HG03045 (cell line): Measurements from ENCODE around the gene RFC2.

ENCODE experiments used
- ATAC-seq: cut with Tn5 transposase; IDR thresholded peaks from one replicate; pipeline ENCODE4 v1.9.1; 2021; ENCODE audit warnings: mild to moderate bottlenecking, moderate library complexity; ENCODE audit not compliant: unreplicated experiment

The RFC2 gene

DNA sequence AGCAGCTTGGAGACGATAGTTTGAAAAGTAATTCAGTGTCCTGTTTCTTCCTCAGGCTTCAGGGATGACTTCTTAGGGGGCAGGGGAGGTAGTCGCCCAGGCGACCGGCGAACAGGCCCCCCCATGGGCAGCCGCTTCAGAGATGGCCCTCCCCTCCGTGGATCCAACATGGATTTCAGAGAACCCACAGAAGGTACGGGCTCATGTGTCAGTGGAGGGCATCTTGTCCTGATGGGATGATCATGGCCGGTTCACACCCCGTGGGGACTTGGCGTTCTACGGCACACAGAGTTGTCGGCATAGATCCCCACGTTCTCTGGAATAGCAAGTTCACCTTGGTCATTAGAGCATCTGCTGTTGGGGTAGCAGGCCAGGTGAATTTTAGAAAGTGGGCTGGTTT is 59.5 kb downstream of the RFC2 start:
- ATAC-seq: no peak

DNA sequence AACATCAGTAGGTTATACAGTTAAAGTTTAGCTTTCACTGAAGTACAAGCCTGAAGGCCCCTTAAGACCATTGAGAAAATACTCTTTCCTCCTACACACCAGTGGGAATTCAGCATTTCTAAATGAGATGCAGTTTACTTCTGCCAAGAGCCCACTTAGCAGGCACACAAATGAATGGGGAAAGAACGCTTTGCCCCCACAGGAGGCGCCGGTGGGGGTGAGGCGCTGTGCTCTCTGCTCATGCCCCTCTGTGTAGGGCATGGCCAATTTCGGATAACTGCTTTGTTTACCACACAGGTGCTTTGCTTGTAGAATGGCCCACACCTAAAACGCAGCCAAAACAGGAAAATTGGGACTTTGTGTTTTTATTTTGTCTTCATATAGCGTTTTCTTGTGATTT is 60.3 kb downstream of the RFC2 start:
- ATAC-seq: no peak

DNA sequence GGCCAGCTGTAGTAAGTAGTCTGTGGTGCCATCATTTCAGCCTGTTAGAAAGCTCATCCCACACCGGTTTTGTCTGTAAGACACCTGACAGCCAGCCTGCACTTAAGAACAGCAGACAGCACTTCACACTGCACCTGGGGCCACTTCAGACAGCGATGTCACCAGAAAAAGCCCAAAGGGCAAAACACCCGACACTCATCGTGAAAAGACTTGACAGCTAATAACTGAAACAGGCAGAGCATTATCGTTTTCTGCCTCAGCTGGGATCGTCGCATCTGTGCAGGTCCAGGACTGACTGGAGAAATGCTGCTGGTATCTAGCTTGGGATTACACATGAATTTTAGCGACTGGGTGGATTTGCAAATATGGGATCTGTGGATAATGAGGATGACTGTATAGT is 61.1 kb downstream of the RFC2 start:
- no peak for ATAC-seq

DNA sequence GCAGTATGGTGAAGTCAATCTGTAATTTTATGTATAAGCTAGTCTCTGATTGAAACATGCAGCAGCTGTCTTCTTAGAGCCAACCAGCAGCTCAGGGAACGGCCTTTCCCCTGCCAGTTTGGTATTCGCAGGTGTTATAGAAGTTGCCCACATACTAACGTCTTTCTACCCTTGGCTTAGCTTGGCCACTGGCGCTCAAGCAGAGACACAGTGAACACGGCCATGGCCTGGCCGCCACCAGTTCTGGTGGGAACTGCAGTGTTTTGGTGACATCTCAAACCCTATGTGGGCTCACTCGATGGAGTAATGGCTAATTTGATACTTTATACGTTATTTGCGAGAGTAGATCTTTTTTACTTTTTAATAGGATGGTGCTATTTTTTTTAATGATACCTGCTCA is 63.0 kb downstream of the RFC2 start:
- no peak for ATAC-seq

DNA sequence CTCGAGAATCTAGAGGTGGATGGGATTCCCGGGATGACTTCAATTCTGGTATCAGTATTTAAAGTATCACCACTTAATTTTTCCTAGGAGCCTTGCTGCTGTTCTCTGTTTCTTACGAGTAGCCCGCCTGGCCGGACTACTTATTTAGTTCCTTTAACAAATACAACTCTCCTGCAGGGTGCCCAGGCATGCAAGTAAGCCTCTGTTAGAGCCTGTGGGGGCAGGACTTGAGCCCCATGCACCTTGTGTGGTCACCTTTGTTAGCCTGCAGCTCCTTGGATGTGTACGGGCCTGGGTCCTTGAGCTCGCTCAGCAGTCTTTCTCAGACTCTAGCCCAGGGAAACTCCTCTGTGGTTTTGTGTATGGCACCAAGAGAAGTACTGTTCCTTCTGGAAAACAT is 63.9 kb downstream of the RFC2 start:
- ATAC-seq: no peak

DNA sequence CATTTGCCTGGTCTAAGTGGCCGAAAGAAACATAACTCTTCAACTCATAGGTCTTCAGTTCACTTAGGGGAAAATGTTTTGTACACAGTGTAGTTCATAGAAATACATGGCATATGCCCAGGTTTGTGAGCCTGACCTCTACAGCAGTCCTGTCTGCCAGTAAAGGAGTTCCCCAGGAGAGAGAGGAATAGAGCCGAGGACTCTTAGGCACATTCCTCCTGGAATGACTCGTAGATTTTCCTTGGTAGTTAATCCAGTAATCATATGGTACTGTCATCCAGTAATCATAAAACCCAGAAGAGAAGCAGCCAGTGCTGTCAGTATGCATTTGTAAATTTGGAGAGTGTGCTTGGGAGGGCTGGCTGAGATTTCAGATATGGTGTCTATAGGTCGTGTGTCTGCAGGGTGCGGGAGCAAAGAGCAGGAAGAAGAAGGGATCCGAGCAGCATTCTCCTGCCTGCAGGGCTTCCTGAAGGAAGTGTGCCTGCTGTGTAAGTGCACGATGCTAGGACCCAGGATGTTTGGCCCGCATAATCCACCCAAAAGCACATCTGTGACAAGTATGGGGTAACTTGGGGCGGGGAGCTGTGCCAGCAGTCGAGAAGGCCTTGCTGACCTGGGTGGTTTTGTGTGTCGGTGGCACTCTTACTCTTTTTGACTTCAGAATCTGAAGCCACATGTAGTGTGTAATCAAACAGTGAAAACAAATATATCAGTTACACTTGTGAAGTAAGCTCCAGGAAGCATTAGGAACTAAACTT is 66.1 kb downstream of the RFC2 start:
- ATAC-seq: no peak

DNA sequence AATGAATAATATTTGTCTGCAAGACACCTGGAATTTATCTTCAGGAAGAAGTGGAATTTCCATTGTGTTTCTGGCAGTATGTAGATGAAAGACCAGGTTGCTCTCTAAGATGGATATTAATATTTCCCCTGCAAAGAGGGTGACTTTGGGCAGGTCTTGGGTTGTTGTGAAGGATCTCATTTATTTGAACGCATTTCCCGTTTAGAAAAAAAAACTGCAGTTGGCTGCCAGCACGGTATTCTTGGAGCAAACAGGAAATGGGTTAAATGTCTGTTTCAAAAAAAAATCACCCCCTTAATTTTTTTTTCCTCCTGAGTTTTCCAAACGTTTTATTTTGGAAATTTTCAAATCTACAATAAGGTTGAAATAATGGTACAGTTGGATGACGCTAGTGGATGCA is 68.6 kb downstream of the RFC2 start:
- no peak for ATAC-seq

DNA sequence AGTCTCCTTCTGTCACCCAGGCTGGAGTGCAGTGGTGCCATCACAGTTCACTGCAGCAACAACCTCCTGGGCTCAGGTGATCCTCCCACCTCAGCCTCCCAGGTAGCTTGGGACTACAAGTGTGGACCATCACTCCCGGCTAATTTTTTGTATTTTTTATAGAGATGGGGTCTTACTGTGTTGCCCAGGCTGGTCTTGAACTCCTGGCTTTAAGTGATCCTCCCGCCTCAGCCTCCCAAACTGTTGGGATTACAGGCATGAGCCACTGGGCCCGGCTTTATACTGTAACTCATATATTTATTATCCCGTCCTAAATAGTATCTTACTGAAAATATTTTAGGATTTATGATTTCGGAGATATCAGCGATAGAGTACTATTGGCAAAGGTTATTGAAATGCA is 69.2 kb downstream of the RFC2 start:
- ATAC-seq: no peak

DNA sequence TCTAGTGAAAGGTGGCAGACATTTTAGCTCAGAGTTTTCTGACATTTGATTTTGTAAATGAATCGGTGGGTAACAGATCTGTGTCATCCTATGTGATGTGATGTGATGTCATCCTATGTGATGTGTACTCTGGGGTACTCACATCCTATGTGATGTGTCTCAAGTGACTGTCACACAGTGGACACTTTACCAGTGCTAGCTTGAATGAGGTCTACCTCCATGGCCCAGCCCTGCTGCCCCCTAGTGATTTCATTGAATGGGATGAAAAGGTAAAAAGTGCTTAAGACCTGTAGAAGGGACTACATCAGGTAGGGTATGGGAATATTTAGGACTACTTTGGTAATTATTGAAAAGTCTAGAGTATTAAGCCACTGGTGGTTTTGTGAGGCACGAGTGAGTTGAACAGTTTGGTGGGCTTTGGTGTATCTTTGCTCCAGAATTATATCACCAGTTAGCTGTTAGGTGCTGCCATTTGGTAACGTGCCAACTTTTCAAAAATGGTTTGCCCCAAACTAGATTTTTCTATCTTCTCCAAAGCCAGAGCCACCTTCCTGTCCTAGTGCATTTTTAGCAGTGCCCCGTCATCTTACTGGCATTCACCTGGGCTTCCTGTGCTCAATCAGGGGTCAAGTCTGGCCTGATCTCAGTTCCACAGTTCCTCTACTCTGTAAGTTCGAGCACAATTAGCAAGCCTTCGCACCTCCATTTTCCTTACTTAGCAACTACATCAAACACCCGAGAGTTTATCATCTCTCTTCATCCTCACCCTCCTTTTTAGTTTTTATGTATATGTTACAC is 70.3 kb downstream of the RFC2 start:
- ATAC-seq: no peak

DNA sequence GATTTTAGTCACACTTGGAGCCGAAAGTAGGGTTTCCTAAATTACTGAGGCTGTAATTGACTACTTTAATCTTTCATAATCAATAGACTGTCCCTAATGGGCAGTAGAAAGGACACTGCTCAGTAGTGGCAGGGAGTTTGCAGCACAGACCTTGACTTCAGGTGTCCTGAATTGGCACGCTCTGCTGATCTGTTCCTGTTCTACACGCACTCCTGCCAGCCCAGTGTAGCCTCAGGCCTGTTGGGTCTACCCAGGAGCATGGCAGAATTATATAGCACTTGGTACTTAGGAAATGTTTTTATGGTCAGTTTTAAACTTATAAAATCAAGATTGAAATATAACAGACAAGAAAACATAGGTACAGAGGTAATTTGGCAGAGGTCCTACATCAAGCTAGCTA is 71.1 kb downstream of the RFC2 start:
- no peak for ATAC-seq

DNA sequence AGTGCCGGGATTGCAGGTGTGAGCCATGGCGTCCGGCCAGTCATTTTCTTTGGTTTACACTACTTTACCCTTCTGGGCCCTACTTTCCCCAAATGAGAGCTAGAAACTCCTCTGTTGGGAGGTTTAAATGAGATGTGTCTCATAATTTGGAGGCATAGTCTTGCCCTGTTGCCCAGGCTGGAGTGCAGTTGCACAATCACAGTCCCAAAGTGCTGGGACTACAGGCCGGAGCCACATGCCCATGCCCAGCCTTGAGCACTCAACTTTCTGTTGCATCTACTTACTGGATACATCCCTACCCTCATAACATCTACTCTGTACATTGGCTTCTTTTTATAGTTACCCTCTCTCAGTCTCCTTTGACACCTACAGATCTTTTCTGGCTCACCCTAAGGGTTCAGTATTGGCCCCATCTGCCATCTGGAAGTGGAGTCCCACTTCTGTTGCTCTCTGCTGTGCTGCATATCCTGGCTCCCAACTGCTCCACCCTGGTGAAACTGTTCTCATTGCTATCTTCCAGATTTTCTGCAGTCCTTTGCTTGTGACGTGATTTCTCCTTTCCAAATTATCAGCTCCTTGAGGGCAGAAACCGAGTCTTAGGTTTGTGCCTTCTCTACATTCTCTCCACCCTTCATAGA is 71.6 kb downstream of the RFC2 start:
- no peak for ATAC-seq

DNA sequence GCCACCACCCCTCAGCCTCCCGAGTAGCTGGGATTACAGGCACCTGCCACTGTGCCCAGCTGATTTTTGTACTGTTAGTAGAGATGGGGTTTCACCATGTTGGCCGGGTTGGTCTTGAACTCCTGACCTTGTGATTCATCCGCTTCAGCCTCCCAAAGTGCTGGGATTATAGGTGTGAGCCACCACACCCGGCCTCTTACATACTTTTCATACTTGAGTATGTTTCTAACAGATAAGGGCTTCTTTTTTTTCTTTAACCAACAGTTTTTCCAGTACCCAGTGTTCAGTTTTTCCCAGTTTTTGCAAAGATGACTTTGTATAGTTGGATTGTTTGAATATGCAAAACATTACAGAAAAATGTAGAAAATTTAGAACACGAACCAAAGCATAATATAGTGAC is 72.4 kb downstream of the RFC2 start:
- no peak for ATAC-seq
